Endothelial cell of umbilical vein (primary cell): ENCODE data around the gene SMCP. TPM values are rescaled to one million over a fixed set of nuclear protein-coding genes. Genes with fewer than 3 reads are reported as not detected.

Experiments used
- BruUV-seq: library from RNA; stranded (reverse); fragments of 400-500 nt; replicated peaks from 2 replicates; lab custom pipeline; 2021; lab: Mats Ljungman, UMichigan
- CTCF ChIA-PET: fragments of 300-600, 350-600 bp; sonication (Branson Sonifier 250); formaldehyde crosslinking; loops from one replicate; lab custom pipeline; 2021; ENCODE audit warnings: antibody characterized with exemption, inconsistent platforms; lab: Charles Lee
- POLR2A ChIA-PET: fragments of 300-600, 350-600 bp; sonication (Branson Sonifier 250); formaldehyde crosslinking; loops from one replicate; lab custom pipeline; 2021; ENCODE audit warnings: antibody characterized with exemption, inconsistent platforms; lab: Charles Lee
- DNase-seq: peaks from one replicate; pipeline ENCODE4 v3.0.0-alpha.2; 2011; ENCODE audit warnings: low read depth, low spot score
- FAIRE-seq: peaks from 2 replicates; lab custom pipeline; 2011; peaks lifted over from hg19 to GRCh38; lab: Jason Lieb, UNC
- H2AFZ ChIP-seq: 2 replicates; pipeline ENCODE4 v1.6.0; 2012; ENCODE audit warnings: low read depth, low read length, control low read depth, inconsistent platforms
- H3K27ac ChIP-seq: 2 replicates; pipeline ENCODE4 v1.5.1; 2011; ENCODE audit warnings: low read depth, mild to moderate bottlenecking, control low read depth, low read length, moderate library complexity; ENCODE audit not compliant: insufficient read depth
- H3K27me3 ChIP-seq, 2 experiments: 2 replicates each; pipeline versions ENCODE4 v1.6.0 to v1.6.1; 2011; ENCODE audit warnings: low read length in 2 of 2, mixed read lengths in 1 of 2; ENCODE audit not compliant: control insufficient read depth in 2 of 2, insufficient read depth in 2 of 2
- H3K36me3 ChIP-seq, 2 experiments: 2 replicates in 1 of 2; 3 replicates in 1 of 2; pipeline ENCODE4 v1.5.1; 2011; ENCODE audit warnings: low read length in 2 of 2, mild to moderate bottlenecking in 1 of 2, moderate library complexity in 1 of 2; ENCODE audit not compliant: control insufficient read depth in 2 of 2, insufficient read depth in 2 of 2; ENCODE audit errors: extremely low read depth in 1 of 2
- H3K4me1 ChIP-seq: 3 replicates; pipeline ENCODE4 v1.5.1; 2011; ENCODE audit warnings: mild to moderate bottlenecking, low read length; ENCODE audit not compliant: control insufficient read depth, insufficient read depth; ENCODE audit errors: extremely low read depth
- H3K4me2 ChIP-seq: 2 replicates; pipeline ENCODE4 v1.6.1; 2011; ENCODE audit warnings: low read length, control low read depth, mixed read lengths; ENCODE audit not compliant: insufficient read depth
- H3K4me3 ChIP-seq, 3 experiments: fragments of 200-600 bp in 1 of 3; sonication (generic), shearing (Covaris generic) in 1 of 3; replicated peaks in 1 of 3; 2 replicates each; pipeline ENCODE4 v1.5.1; 2011 to 2016; ENCODE audit warnings: control low read depth in 3 of 3, low read length in 3 of 3, mild to moderate bottlenecking in 2 of 3, inconsistent platforms in 1 of 3, low read depth in 1 of 3, moderate library complexity in 1 of 3; ENCODE audit not compliant: insufficient read depth in 1 of 3
- H3K79me2 ChIP-seq: 2 replicates; pipeline ENCODE4 v1.6.0; 2012; ENCODE audit warnings: low read length, inconsistent platforms; ENCODE audit not compliant: control insufficient read depth, insufficient read depth
- H3K9ac ChIP-seq: replicated peaks from 2 replicates; pipeline ENCODE3; 2011; ENCODE audit warnings: low read length, control low read depth; ENCODE audit not compliant: insufficient read depth; ENCODE audit errors: extremely low read depth
- H3K9me1 ChIP-seq: replicated peaks from 3 replicates; pipeline ENCODE4 v1.6.0; 2011; ENCODE audit warnings: mild to moderate bottlenecking, low read length; ENCODE audit not compliant: control insufficient read depth, insufficient read depth; ENCODE audit errors: extremely low read depth
- H3K9me3 ChIP-seq: replicated peaks from 2 replicates; pipeline ENCODE4 v1.5.1; 2012; ENCODE audit warnings: low read length, inconsistent platforms; ENCODE audit not compliant: control insufficient read depth, insufficient read depth
- H4K20me1 ChIP-seq: replicated peaks from 2 replicates; pipeline ENCODE3; 2011; ENCODE audit warnings: mild to moderate bottlenecking, low read length; ENCODE audit not compliant: control insufficient read depth, insufficient read depth; ENCODE audit errors: extremely low read depth
- CTCF ChIP-seq, 2 donors: IDR thresholded peaks; 1 replicate in 1 of 2; 2 replicates in 1 of 2; pipeline ENCODE4 v1.5.1; 2011; ENCODE audit warnings: low read length in 2 of 2, mild to moderate bottlenecking in 2 of 2, moderate library complexity in 2 of 2, control low read depth in 1 of 2, inconsistent platforms in 1 of 2, low read depth in 1 of 2; ENCODE audit not compliant: insufficient read depth in 1 of 2; ENCODE audit errors: extremely low read depth in 1 of 2
- EZH2 ChIP-seq: IDR thresholded peaks from 2 replicates; pipeline ENCODE4 v1.6.1; 2012; ENCODE audit warnings: borderline replicate concordance, low read depth, mild to moderate bottlenecking, moderate library complexity, low read length, inconsistent platforms; ENCODE audit not compliant: severe bottlenecking
- FOS ChIP-seq: IDR thresholded peaks from 2 replicates; pipeline ENCODE4 v1.6.1; 2011; ENCODE audit warnings: mild to moderate bottlenecking, low read length, moderate library complexity, borderline replicate concordance; ENCODE audit not compliant: insufficient read depth
- GATA2 ChIP-seq: IDR thresholded peaks from 2 replicates; pipeline ENCODE4 v1.7.0; 2011; ENCODE audit warnings: low read depth, mild to moderate bottlenecking, moderate library complexity, mixed read lengths, low read length; ENCODE audit not compliant: insufficient read length, insufficient read depth
- JUN ChIP-seq: IDR thresholded peaks from 2 replicates; pipeline ENCODE4 v1.6.1; 2011; ENCODE audit warnings: borderline replicate concordance, low read depth; ENCODE audit not compliant: insufficient read length, insufficient read depth
- MYC ChIP-seq: IDR thresholded peaks from one replicate; pipeline ENCODE4 v1.6.1; 2011; ENCODE audit warnings: mild to moderate bottlenecking, low read depth, low read length
- POLR2A ChIP-seq: IDR thresholded peaks from 2 replicates; pipeline ENCODE4 v1.6.1; 2012; ENCODE audit warnings: low read depth, mild to moderate bottlenecking, control low read depth, low read length
- POLR2AphosphoS5 ChIP-seq: IDR thresholded peaks from 2 replicates; pipeline ENCODE4 v1.6.1; 2012; ENCODE audit warnings: low read depth, mild to moderate bottlenecking, control low read depth, low read length, moderate library complexity; ENCODE audit not compliant: insufficient read depth
- dilution Hi-C: fragments of 300-500 bp; cut with MboI; formaldehyde crosslinking; loops from one replicate; pipeline ENCODE4 v1.15.0; 2019; ENCODE audit warnings: low sequenced_read_pairs; ENCODE audit not compliant: extremely low pct_ligation_motif_present
- intact Hi-C: fragments of 100-400 bp; cut with micrococcal nuclease; formaldehyde crosslinking; loops from one replicate; pipeline ENCODE4 v1.10.0; 2022
- polyA plus RNA-seq, 4 experiments: library from polyadenylated mRNA; depleted of rRNA in 3 of 4; stranded (reverse) in 3 of 4; unstranded in 1 of 4; fragments of >200 nt; gene quantifications; 2 replicates each; pipeline versions ENCODE4 v1.2.1 to v1.2.3, GENCODE V29; 2011 to 2012; ENCODE audit warnings: missing spikeins in 1 of 4
- total RNA-seq: library from RNA; stranded (reverse); gene quantifications from 2 replicates; pipeline ENCODE4 v1.2.3, GENCODE V29; 2021
- TF ChIP-seq, protein P1 (sequence below): IDR thresholded peaks from 2 replicates; pipeline ENCODE4 v1.6.1; 2011; ENCODE audit not compliant: insufficient read depth, insufficient read length

The SMCP gene
- total and polyA plus RNA-seq, 2 donors (not counting 3 experiments of a cell fraction or from before 2014, with no cell fraction given): not detected

- FAIRE-seq (no peak), DNase-seq (no peak)
- dilution Hi-C loops (no loop called here), intact Hi-C loops (no loop called here)
- no peaks in the 10 kb centered on the region for H3K9me3 ChIP-seq
- no peak overlapping the region for H2AFZ ChIP-seq
- H3K27ac ChIP-seq: no peak overlapping the region
- H3K4me3 ChIP-seq: no peak overlapping the region
- H4K20me1 ChIP-seq: no peaks in the 10 kb centered on the region
- ChIA-PET POLR2A (no interaction called here), CTCF (no interaction called here)
- no peaks in the 10 kb centered on the region for H3K79me2 ChIP-seq
- no peaks in the 10 kb centered on the region for H3K4me1 ChIP-seq
- no peaks in the 10 kb centered on the region for H3K36me3 ChIP-seq
- H3K4me2 ChIP-seq: no peak overlapping the region
- H3K9me1 ChIP-seq: no peaks in the 10 kb centered on the region
- no peaks in the 10 kb centered on the region for H3K27me3 ChIP-seq
- TF ChIP-seq POLR2AphosphoS5 (no peak), MYC (no peak), POLR2A (no peak), FOS (no peak)
- TF ChIP-seq, protein P1, sequence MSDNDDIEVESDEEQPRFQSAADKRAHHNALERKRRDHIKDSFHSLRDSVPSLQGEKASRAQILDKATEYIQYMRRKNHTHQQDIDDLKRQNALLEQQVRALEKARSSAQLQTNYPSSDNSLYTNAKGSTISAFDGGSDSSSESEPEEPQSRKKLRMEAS: no peak
- H3K9ac ChIP-seq: no peak overlapping the region
- BruUV-seq: no TSS peak
Measured at GRCh38 chr1:152864443-152864842, 13.7 kb upstream of the SMCP start.

GRCh38 chr1:152866321-152866720 is 11.8 kb upstream of the SMCP start:
- no peaks in the 10 kb centered on the region for H4K20me1 ChIP-seq
- H3K9me3 ChIP-seq: no peaks in the 10 kb centered on the region
- no peaks in the 10 kb centered on the region for H3K79me2 ChIP-seq
- FAIRE-seq: no peak
- H3K9me1 ChIP-seq: no peaks in the 10 kb centered on the region
- intact Hi-C loops (no loop called here), dilution Hi-C loops (no loop called here)
- no peak for DNase-seq
- H3K9ac ChIP-seq: no peak overlapping the region
- H3K4me1 ChIP-seq: no peaks in the 10 kb centered on the region
- POLR2A ChIA-PET: no interaction called here
- TF ChIP-seq POLR2A (no peak), GATA2 (no peak), EZH2 (no peak), MYC (no peak), FOS (no peak), JUN (no peak), CTCF (IDR thresholded peaks at IDR 0.05; ENCODE audit: extremely low read depth in 1 of 2, insufficient read depth in 1 of 2, low read depth in 1 of 2, low read length in 2 of 2) (no peak), POLR2AphosphoS5 (no peak)
- TF ChIP-seq, protein P1: no peak
- H3K4me2 ChIP-seq: no peak overlapping the region
- H3K36me3 ChIP-seq: no peaks in the 10 kb centered on the region
- no peaks in the 10 kb centered on the region for H3K27me3 ChIP-seq
- H3K4me3 ChIP-seq: no peak overlapping the region
- H3K27ac ChIP-seq: no peak overlapping the region
- no peak overlapping the region for H2AFZ ChIP-seq
- no TSS peak for BruUV-seq
- CTCF ChIA-PET: no interaction called here
